ENCODE data around the gene BICC1.

The BICC1 gene

DNA sequence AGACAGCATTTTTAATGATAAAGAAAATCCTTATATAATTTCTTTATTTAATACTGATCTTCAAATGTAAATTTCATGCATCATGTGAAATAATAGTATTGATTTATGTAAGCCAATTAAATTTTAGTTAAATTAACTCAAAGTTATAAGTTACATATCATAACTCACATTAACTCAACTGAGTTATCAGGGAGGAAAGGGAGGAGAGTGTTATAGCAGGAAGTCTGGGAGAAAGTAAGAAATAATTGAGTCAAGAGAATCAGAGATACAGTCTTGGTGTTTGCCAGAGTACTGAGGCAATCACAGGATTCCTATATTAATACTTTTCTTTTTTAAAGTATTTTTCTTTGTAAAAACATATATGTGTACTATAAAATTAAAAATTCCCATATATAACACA, 4.0 kb downstream of the BICC1 start:
- DNase-seq = no peak

DNA sequence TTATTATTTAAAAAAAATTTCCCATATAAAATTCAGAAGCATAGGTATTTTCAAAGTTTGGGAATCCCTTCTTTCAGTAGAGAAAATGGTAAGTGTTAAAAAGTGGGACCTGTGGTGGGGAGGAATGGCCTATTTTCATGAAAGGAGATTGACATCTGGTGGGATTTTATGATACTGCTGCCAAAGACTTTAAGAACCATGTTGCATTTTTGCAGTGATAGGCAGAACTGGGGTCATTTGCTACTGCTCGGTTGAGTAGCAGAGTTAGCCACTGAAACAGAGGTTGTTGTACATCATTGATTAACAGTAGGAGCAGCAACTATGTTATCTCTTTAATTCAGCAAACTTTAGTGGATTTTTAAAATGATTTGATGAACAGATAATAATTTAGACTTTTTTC, 4.4 kb downstream of the BICC1 start:
- no peak for DNase-seq

- no peak for DNase-seq
Observed at GRCh38 chr10:58517491-58518355, 5.1 kb downstream of the BICC1 start.

DNA sequence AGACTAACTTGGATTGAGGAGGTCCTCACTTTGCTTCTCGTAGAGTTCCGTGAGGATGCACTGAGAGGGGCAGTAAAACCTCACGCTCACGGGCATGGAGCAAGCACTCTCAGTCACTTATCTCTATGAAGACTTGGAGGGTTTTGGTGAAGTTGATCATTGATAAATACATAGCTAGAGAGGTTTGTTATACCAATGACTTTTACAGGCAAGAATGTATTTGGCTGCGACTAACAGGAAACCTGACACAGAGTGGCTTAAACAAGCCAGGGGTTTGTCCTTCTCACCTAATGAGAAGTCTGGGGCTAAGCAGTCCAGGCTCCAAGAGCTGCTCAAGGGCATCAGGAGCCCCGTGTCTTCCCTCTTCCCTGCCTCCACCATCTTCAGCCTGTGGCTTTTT, 6.1 kb downstream of the BICC1 start:
- DNase-seq = no peak

- no peak for DNase-seq
Observed at GRCh38 chr10:58529077-58529728, 16.5 kb downstream of the BICC1 start.

DNA sequence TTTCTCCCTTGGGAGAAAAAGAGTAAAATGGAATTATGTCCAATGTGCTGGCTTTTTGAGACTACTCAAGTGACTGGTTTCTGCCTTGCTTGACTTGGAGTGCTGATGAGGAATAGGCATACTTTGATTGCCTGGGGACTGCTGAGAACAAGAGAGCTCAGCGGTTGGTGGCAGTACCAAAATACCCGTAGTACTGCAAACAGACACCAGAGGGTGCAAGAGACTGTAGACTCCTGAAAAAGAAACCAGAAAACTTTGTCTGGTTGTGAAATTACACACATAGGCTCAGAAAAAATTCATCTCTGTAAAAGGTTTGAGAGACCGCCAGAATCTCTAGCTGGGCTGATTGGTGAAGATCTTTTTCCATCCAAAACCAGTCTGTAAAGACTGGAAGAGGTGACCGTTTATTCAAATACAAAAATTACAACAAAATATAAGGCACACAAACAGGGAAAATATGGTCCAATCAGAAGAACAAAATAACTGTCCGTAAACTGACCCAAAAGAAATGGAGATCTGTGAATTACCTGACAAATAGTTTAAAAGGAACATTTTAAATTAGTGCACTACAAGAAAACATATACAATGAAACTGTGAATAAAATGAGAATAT, 18.5 kb downstream of the BICC1 start:
- peak; percentile 33 for DNase-seq

GRCh38 chr10:58535311-58535710, 22.6 kb downstream of the BICC1 start:
- no peak for DNase-seq

- no peak for DNase-seq
Observed at GRCh38 chr10:58543141-58543540, 30.5 kb downstream of the BICC1 start.

- no peak for DNase-seq
Observed at GRCh38 chr10:58544135-58544534, 31.5 kb downstream of the BICC1 start.

DNA sequence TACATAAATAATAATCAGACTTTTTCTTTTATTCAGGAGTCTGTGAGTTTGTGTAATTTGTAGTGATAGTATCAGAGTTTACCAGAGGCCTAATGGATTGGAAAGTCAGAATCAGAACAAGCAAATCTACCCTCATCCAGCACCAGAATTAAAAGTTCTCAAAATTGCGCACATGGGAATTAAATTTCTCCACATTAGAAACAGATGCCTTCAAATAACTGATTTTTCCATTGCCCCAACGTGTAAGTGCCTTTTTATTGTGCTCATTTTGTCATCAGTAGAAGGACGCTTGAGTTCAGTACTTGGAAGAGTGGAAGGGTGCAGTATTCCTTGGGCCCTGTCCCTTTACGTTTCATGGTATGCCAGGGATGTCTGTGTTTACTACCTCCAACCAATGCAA, 32.8 kb downstream of the BICC1 start:
- DNase-seq = no peak

- DNase-seq = no peak
Observed at GRCh38 chr10:58546137-58546536, 33.5 kb downstream of the BICC1 start.

DNA sequence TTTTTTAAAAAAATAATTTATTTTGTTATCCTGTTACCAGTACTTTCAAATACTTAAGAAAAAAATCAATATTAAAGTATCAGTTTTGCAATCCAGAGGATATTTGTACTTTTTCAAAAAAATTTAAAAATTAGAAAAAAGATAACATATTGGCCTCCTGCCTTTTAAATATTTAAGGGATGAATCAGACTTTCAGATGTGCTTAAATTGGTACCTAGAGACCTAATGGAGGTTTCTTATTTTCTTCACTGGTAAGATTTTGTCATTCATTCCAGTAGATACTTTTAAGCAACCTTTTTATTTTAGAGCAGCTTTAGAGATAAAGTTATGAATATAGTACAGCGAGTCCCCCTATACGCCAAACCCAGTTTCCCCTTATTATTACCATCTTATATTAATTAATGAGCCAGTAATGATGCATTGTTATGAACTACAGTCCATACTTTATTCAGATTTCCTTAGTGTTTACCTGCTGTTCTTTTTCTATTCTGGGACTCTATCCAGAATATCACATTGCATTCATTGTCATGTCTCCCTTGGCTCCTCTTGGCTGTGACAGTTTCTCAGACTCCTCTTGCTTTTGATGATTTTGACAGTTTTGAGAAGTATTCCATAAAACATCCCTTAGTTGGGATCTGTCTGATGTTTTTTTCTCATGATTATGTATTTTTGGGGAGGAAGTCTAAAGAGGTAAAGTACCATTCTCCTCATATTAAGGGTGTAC, 34.2 kb downstream of the BICC1 start:
- no peak for DNase-seq

DNA sequence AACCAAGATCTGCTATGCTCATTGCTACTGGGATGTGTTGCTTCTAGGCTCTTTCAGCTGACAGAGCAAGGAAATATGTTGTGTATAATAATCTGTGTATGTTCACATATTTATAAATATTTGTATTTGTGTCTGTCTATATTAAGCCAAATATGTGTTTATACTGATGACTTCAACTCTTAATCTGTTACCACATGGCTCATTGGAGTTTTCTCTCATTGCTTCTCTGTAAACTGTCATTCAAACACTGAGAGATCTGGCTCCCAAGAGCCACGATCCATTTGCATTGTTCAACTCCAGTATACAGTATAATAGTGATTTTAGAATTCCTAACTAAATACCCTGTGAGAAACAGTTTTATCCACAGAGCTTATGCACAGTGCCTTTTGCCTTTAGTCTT, 35.3 kb downstream of the BICC1 start:
- no peak for DNase-seq

- no peak for DNase-seq
Observed at GRCh38 chr10:58554316-58554715, 41.6 kb downstream of the BICC1 start.

DNA sequence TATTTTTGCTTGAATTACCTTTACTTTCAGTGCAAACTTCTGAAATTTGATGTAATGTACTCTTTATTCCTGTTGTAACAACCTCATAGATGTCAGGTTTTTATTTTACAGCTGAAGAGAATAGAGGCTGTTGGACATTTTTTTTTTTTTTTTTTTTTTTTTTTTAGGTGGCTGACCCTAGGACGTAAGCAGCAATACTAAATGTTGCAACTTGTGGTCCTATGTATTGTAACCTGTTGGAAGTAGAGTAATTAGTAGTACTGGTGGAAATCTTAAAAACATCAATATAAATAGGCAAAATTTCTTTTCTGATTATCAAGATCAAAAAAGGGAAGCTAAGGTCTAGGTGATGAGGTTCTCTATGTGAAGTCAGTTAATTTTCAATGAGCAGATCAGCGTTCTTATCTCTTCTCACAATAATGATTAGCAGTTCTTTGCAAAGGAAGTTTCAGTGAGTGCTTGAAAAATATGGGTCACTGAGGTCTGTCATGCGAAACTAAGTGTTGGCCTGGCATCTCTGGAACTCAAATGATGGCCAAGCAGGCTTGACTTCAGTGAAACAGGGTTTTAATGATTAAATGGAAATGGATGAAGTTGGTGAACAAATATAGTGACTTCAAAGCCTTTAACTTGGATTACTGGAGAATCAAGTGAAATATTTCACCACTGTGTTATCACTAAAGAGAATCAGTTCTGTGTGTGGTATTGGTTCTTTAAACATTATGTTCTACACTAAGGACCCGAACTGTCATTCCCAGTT, 42.7 kb downstream of the BICC1 start:
- DNase-seq = no peak

DNA sequence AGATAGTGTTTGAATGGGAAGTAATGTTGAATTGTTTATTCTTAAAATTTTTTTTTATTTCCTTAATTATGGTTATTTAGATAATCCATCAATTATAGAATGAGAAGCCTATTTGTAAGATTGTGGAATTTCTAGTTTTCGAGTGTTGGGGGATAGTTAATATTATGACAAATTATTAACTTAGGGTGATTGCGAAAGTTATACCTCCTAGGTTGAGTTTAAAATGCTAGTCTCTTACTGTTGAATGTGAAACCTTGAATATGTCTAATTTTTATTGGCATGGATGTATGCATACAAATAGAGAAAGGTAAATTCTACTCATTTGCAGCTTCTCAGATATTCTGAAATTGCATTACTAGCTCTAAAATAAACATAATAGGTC, 43.2 kb downstream of the BICC1 start:
- DNase-seq = no peak

DNA sequence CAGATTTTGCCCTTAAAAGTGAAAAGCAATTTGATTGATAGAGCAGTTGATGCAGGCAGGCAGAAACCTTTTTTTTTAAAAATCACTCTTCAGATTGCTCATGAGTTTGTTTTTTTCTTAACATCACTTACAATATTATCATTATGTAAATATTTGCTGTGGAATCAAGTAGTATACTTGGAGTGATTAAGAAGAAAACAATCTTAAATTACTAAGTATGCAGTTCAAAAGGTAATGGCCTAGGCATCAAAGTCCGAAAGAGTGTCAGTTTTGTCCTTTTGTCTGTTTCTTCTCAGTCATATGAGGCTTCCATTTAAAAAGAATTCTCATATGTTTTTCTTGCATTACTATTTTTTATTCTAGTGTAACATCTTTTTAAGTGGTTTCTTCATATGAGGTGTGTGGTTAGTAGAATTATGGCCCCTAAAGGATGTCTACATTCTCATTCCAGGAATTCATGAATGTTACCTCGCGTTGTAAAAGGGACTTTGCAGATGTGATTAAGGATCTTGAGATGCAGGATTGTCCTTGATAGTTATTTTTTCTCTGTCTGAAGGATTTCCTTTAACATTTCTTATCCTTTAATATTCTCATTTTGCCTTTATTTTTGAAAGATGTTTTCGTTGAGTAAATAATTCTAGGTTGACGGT, 44.0 kb downstream of the BICC1 start:
- no peak for DNase-seq

DNA sequence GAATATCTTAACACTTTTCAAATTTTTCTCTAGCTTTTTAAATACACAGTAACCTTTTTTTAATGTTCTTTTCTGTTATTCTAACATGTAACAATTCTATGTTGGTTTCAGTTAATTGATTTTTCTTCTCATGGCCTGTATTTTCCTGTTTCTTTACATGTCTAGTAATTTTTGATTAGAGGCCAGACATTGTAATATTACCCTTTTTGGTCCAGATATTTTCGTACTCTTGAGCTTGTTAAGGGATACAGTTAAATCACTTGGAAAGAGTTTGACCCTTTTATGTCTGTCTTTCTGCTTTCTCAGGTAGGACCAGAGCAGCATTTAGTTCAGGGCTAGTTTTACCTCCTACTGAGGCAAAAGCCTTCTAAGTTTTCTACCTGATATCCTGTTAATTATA, 45.0 kb downstream of the BICC1 start:
- no peak for DNase-seq

DNA sequence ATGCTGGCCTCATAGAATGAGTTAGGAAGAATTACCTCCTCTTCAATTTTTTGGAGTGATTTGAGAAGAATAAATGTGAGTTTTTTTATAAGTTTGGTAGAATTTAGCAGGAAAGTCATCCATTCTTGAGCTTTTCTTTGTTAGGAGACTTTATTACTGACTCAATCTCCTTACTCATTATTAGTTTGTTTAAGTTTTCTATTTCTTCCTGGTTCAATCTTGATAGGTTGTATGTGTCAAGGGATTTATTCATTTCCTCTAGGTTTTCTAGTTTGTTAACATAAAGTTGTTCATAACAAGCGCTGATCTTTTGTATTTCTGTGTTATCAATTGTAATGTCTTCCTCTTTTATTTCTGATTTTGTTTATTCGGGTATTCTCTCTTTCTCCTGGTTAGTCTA, 47.4 kb downstream of the BICC1 start:
- no peak for DNase-seq

GRCh38 chr10:58565271-58565670, 52.6 kb downstream of the BICC1 start:
- no peak for DNase-seq

DNA sequence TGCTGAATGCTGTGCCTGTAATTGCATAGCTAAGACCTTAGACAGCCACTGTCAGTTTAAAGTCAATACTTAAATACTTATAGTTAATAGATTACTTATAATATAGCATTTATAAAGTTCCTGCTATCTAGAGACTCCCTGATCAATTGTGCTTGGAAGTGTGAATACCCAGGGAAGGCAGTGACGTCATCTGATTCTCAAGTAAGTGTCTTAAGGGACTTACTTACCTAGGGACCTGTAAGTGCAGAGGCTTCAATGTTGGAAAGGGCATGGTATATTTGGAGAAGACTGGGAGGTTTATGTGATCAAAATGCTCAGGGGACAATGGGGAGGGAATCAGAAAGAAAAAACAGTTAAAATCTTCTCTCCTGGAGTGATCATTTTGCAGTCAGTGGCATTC, 55.0 kb downstream of the BICC1 start:
- DNase-seq = no peak

DNA sequence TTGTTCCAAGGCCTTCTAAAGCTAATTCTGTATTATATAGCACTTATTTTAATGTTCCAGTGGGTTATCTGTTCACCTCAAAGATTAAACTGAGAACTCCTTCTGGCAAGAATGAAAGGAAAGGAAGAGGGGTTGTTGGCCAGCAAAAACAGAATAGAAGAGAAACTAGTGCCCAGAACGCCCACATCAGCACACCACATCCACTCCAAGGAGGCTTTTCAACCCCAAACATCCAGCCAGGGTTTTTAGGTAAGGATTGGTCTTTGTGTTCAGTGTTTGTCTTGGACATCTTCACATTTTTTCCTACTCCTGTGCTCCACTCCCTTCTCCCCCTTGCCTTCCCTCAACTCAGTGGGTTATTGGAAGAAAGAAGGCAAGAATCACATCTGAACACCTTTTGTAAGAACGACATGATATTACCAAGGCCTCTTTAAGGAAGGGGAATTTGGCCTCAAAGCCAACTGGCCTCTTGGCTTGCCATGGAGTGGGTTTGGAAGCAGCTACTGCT, 55.8 kb downstream of the BICC1 start:
- DNase-seq = no peak
